GM21786 (cell line): ENCODE data around the gene B4GALNT2.
"Not testable (repeated sequence)": the region's sequence is repeated elsewhere in the genome, so short reads cannot be mapped to it uniquely, and the experiment has no call there.

Experiments
- ATAC-seq: cut with Tn5 transposase; IDR thresholded peaks from one replicate; pipeline ENCODE4 v1.9.1; 2021; ENCODE audit not compliant: unreplicated experiment

Gene B4GALNT2

GRCh38 chr17:49132699-49133364 is at the start of gene B4GALNT2:
Gene B4GALNT2, plus strand, starts transcription at chr17:49132769. Its CDS starts 24 bp downstream, at chr17:49132793.
- ATAC-seq = no peak

DNA sequence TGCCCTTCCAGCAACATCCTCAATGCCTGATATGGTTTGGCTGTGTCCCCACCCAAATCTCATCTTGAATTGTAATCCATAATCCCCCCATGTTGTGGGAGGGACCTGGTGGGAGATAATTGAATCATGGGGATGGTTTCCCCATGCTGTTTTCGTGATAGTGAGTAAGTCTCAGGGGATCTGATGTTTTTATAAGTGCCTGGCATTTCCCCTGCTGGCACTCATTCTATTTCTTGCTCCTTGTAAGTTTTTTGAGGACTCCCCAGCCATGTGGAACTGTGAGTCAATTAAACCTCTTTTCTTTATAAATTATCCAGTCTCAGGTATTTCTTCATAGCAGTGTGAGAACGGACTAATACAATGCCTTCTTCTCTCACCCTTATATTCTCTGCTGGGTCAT is 47.5 kb upstream of the B4GALNT2 start:
- ATAC-seq = not testable (repeated sequence)

GRCh38 chr17:49085565-49086315 is 46.8 kb upstream of the B4GALNT2 start:
- no peak for ATAC-seq

GRCh38 chr17:49086316-49086605 is 46.3 kb upstream of the B4GALNT2 start:
- ATAC-seq = no peak

DNA sequence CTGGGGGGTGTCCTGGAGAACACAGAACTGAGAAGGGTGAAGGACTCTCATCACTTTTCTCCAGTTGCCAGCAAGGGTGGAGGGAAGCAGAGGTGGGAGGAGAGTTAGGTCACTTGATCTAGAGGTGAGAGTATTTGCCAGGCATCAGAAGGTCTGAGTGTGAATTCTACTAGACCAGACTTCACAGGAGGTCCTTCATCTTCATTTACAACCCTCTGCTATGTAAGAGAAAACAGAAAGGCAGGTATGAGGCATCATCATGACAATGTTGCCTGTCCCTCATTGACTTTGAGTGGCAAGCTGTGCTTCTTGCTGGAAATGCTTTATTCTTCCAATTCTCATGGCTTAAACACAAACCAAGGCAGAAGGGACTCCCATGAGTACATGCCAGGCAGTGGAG is 45.9 kb upstream of the B4GALNT2 start:
- ATAC-seq = no peak

GRCh38 chr17:49089094-49089493 is 43.5 kb upstream of the B4GALNT2 start:
- ATAC-seq = no peak

GRCh38 chr17:49090878-49091594 is 41.5 kb upstream of the B4GALNT2 start:
- ATAC-seq = no peak

DNA sequence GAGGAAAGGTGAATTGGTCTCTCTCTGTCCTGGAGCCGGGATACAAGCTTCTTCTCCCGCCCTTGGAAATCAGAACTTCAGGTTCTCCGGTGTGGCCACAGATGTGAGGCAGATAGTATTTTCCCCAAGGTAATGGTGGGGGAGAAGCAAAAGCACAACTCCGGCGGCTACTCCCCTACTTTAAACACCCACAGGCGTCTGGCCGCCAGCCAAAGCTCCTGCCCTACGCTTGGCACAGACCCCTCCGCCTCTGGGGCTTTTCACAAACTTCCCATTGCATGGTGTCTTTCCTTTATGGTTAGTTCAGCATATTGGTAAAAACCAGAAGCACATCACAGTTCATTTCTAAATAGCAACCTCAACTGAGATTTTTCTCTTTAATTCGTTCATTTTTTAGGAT is 39.4 kb upstream of the B4GALNT2 start:
- no peak for ATAC-seq

DNA sequence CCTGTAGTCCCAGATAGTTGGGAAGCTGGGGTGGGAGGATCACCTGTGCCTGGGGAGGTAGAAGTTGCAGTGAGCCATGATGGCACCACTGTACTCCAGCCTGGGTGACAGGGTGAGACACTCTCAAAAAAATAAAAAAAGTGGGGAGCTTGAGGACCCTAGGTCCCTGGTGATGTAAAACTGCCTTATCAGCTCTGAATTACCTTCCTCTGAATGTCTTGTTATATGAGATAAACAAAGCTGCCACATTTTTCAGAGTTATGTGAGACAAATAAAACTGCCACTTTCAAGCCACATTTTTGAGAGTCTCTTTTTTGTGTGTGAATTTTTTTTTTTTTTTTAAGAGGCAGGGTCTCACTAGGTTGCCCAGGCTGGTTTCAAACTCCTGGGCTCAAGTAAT is 32.0 kb upstream of the B4GALNT2 start:
- ATAC-seq = no peak

DNA sequence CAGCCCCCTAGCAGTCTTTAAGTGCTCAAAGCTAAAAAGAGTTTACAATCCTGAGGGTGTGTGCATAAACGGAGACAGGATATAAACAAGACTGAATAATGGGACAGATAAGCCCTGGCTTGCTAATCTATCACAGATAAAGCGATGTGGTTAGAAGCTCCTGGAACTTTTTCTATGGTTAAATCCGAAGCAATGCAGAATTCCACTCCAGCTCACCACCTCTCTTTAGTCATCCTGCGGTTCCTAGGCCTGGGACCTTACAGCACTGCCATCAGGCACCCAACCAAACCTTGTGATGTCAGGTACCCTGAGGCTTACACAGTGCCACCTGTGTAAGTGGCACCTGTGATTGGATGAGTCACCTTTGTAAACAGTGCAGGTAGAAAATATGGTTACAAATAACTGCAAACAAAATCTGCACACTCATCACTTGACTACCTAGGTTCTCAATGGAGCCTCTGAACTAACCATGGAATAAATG is 31.5 kb upstream of the B4GALNT2 start:
- no peak for ATAC-seq

DNA sequence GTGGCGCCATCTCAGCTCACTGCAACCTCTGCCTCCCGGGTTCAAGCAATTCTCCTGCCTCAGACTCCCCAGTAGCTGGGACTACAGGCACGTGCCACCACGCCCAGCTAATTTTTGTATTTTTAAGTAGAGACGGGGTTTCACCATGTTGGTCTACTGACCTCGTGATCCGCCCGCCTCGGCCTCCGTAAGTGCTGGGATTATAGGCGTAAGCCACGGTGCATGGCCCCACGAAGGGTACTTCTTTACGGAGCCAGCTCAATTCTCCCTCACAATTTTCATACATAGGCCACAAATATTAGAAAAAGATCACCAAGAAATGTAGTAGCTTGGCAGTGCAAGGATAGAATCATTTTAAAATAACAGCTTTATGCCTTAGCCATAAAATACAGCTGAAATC is 29.2 kb upstream of the B4GALNT2 start:
- not testable (repeated sequence) for ATAC-seq

GRCh38 chr17:49104511-49105074 is 28.0 kb upstream of the B4GALNT2 start:
- no peak for ATAC-seq

- ATAC-seq = no peak
Measured at GRCh38 chr17:49106321-49107210, 26.0 kb upstream of the B4GALNT2 start.

DNA sequence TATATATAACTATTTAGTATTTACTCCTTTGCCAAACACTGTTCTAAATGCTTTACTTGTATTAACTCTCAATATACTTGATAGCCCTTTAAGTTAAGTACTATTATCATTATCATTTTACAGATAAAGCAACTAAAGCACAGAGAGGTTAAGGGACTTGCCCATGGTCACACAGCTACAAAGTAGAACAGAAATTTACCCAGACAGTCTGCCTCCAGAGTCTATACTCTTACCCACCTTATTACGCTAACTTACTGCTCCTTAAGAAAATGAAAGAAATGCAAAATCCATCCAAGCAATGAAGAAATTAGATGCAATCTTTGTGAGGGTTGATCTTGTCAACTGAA is 25.4 kb upstream of the B4GALNT2 start:
- ATAC-seq = no peak

- no peak for ATAC-seq
Measured at GRCh38 chr17:49108318-49108717, 24.3 kb upstream of the B4GALNT2 start.

- no peak for ATAC-seq
Measured at GRCh38 chr17:49110509-49110908, 22.1 kb upstream of the B4GALNT2 start.

GRCh38 chr17:49111934-49112333 is 20.6 kb upstream of the B4GALNT2 start:
- no peak for ATAC-seq

- ATAC-seq = no peak
Measured at GRCh38 chr17:49112936-49113335, 19.6 kb upstream of the B4GALNT2 start.

DNA sequence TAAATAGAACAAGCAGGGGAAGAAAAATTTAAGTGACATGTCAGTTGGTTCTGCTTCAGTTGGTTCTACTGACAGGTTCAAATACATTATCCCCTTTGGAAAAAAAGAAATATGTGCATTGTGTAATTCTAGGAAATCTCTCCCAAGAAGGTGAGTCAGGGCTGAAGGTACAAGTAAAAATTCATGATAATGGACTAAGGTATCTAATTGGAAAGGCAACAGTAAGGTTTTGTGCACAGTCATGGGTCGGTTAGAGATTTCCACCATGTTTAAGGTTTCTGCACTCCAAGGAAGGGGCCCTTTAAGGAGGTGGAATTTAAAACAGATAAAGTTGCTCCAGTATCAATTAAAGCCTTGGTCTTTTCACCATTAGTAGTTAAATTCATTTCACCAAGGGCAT is 17.9 kb upstream of the B4GALNT2 start:
- no peak for ATAC-seq

- ATAC-seq = no peak
Measured at GRCh38 chr17:49117587-49118230, 14.9 kb upstream of the B4GALNT2 start.
